GM18498 (cell line): Measurements from ENCODE around the gene OVCA2.

ENCODE experiments used
- ATAC-seq: cut with Tn5 transposase; IDR thresholded peaks from one replicate; pipeline ENCODE4 v1.9.1; 2021; ENCODE audit warnings: mild to moderate bottlenecking, moderate library complexity; ENCODE audit not compliant: unreplicated experiment

OVCA2 gene

GRCh38 chr17:2051933-2052559 lies 10.2 kb downstream of the OVCA2 start:
- ATAC-seq: no peak

- no peak for ATAC-seq
Observed at GRCh38 chr17:2053380-2054261, 11.8 kb downstream of the OVCA2 start.

- ATAC-seq: no peak
Observed at GRCh38 chr17:2054262-2054511, 12.4 kb downstream of the OVCA2 start.

DNA sequence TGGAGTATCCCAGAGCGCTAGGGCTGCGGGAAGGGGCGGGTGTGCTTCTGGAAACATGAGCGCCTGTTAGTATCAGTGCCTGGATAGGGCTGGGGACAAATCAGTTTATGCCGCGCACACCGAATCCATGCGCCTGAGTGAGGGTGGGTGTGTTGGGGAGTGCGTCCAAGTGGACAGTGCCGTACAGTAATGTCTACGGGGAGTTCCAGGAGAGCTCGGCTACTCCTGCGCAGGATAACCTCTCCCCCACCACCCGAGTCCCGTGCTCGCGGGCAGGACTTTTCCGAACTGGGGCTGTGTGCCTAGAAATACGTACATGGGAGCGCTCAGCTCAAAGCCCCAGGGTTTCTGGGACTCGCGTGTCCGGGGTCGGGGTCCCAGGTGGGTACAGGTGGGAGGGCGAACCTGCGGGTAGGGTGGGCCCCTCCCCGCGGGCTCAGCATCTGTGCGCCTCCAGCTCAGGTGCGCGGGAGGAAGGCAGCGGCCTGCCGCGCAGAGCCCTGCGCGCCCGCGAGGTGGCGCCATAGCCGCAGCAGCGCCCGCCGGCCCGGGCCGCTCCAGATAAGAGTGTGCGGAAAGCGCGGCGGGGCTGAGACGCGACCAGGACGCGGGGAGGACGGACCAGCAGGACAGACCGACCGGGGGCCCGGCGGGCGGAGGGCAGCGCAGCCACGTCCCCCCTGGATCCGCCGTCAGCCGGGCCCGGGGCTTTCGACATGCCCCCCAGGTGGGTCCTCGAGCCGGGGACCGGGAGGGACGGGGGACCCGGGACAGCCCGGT lies 12.9 kb downstream of the OVCA2 start, which contains the start of gene HIC1:
Gene HIC1 (plus strand): TSS at position 592 of the 780 bp plus-strand sequence. CDS start 1,588 bp downstream, outside the sequence.
- peak; percentile 36 for ATAC-seq

- no peak for ATAC-seq
Observed at GRCh38 chr17:2055292-2056205, 13.7 kb downstream of the OVCA2 start.

- no peak for ATAC-seq
Observed at GRCh38 chr17:2056206-2057174, 14.7 kb downstream of the OVCA2 start.

GRCh38 chr17:2057175-2057759 lies 15.4 kb downstream of the OVCA2 start:
- ATAC-seq: no peak

DNA sequence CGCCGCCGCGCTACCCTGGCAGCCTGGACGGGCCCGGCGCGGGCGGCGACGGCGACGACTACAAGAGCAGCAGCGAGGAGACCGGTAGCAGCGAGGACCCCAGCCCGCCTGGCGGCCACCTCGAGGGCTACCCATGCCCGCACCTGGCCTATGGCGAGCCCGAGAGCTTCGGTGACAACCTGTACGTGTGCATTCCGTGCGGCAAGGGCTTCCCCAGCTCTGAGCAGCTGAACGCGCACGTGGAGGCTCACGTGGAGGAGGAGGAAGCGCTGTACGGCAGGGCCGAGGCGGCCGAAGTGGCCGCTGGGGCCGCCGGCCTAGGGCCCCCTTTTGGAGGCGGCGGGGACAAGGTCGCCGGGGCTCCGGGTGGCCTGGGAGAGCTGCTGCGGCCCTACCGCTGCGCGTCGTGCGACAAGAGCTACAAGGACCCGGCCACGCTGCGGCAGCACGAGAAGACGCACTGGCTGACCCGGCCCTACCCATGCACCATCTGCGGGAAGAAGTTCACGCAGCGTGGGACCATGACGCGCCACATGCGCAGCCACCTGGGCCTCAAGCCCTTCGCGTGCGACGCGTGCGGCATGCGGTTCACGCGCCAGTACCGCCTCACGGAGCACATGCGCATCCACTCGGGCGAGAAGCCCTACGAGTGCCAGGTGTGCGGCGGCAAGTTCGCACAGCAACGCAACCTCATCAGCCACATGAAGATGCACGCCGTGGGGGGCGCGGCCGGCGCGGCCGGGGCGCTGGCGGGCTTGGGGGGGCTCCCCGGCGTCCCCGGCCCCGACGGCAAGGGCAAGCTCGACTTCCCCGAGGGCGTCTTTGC lies 16.2 kb downstream of the OVCA2 start:
- ATAC-seq: no peak

DNA sequence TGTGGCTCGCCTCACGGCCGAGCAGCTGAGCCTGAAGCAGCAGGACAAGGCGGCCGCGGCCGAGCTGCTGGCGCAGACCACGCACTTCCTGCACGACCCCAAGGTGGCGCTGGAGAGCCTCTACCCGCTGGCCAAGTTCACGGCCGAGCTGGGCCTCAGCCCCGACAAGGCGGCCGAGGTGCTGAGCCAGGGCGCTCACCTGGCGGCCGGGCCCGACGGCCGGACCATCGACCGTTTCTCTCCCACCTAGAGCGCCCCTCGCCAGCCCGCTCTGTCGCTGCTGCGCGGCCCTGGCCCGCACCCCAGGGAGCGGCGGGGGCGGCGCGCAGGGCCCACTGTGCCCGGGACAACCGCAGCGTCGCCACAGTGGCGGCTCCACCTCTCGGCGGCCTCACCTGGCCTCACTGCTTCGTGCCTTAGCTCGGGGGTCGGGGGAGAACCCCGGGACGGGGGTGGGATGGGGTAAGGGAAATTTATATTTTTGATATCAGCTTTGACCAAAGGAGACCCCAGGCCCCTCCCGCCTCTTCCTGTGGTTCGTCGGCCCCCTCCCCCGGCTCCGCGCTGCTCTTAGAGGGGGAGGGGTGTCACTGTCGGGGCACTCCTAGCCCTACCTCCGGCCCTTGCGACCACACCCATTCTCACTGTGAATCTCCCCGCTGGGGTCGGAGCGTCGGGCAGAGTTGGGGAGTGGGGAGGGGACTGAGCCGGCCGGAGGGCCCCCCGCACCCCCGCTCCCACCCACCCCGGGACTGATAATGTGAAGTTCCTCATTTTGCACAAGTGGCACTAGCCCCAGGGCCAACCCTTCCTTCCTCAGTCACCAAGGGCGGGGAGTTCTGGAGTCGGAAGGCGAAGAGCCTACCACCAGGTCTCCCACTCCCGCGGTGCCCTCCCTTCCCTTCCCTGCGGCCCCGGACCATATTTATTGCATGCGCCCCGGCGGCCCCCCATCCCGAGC lies 17.0 kb downstream of the OVCA2 start:
- no peak for ATAC-seq

DNA sequence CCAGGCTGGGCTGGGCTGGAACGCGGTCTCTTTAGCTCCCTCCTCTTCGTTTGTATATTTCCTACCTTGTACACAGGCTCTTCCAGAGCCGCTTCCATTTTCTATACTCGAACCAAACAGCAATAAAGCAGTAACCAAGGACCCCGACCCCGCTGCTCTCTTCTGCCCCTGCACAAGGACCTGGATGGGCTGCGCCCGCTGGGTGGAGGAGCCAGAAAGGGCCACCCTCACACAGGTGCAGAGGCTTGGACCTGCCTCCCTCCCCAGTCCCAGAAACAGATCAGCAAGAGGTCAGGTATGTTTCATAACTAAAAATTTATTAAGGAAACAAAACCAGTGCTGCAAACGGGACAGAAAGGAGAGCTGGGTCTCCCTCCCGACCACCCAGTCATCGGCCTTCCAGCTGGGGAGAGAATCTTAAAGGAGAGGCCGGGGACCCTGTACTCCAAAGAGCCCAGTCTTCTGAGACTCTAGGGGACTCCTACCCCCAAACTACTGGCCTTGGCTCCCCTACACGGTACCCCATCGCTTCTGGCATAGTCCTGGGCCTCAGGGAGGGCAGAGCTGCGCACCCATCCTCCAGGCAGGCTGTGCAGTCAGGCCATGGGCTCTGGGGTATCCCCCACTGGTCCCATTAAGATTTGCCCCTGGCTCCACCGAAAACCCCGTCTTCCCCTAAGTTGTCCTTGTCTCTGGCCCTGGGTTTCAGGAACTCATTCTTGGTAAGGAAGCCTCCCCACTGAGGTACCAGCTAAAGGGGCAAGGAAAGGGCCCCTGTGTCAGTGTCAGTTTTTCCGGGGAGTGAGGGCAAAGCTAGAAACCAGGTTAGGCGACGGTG lies 17.9 kb downstream of the OVCA2 start:
- no peak for ATAC-seq

DNA sequence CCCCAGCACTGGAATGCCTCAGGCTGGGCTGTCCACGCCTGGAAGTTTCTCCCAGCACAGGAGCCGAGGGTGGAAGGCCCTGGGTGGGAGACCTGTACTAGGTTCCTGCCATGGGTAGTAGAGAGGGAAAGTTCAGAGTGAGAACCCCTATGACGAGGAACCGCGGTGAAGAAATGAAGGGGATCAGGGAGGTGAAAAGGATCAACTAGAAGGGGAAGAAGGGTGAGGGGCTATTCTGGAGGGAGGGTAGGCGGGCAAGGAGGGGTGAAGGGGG lies 18.5 kb downstream of the OVCA2 start:
- no peak for ATAC-seq

- no peak for ATAC-seq
Observed at GRCh38 chr17:2060681-2061440, 19.0 kb downstream of the OVCA2 start.

DNA sequence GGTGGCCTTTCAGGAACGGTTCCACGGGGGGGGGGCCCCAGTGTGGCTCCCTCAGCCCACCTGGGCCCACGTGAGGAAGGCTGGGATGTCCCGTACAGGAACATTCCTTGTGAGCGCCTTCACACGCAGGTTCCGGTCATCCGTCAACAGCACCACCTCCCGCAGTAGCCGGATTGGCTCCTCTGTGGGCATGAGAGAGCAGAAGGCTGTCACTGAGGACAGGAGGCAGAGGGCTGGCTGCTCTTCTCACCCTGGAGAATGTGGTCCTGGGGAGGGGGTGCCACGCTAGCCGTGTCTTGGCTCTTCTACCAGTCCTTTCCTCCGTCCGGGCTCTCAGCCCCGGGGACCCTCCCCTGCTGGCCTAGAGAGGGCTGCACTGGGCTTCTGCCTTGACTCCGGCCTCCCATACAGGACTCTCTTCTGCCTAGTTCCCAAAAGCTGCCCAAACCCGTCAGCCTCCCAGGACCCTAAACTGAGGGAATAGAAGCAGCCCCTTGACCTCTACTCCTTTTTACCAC lies 19.7 kb downstream of the OVCA2 start:
- no peak for ATAC-seq

DNA sequence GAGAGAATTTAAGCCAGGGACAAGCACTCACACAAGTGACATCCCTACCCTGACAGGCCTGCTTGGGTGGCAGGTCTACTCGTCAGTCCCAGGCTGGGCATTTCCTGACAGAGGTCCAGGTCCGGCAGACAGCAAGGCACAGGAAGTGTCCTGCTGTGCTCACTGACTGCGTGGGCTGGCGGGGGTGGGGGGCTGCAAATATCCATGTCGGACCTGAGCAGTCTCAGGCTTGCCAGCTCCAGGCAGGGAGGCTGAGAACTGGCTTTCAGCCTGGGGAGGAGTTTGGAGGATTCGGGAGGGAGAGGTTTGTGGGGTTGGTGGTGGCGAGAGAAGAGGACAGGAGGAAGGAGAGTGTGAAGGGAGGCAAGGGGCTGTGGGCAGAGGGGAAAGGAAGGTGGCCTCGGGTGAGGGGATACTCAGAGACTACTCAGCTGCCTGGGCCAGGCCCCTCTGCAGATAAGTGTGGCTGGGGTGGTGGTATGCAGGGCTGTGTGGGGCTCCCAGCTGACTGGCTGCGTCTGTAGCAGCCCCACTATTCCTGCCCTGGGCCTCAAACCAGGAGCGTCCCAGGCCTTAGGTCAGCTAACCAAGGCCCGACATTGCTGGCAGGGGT lies 20.9 kb downstream of the OVCA2 start:
- ATAC-seq: no peak
